ENCODE measurements around the gene GPX2.

GRCh38 chr14:64937171-64937820 lies 5.2 kb downstream of the GPX2 start:
- no peak for TF ChIP-seq CTCF (IDR thresholded peaks at IDR 0.05; ENCODE audit: extremely low read depth in 1 of 2, insufficient read depth in 1 of 2, low read depth in 1 of 2, low read length in 2 of 2)
- TF ChIP-seq MYC (IDR thresholded peaks at IDR 0.05; ENCODE audit: low read depth, low read length) = no peak
